ENCODE results near the gene FMNL2.

Gene FMNL2

DNA sequence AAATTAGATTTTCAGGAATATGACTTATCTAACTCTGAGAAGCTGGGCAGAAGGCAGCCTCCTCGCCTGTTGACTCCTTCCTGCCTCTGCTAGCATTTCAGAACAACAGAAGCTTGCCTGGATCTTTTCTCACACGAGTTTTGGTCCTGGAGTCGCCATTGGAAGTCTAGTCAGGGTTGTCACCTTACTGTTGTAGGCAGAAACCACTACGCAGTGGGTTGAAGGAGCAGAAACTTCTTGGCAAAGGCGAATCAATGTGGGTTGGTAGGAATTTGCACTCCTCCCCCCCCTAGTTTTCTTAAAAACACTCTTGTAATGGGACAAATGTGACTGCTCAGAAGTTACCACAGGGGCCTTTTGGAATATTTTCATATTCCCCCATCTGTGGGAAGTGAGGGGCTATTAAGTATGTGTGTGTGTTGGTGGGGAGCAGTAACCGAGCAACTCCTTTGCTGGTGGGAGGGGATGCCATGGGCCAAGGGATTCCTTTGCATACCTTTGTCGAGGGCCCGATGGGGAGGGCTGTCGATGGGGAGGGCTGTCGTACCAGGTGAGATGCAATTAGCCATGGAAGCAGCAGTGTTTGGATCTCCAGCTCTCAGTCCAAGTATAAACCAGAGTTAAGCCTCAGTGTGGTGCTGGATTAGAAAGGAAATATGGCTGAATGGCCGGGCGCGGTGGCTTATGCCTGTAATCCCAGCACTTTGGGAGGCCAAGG, 117.4 kb downstream of the FMNL2 start:
- Histone ChIP-seq H3K9me3 (no peaks in the 10 kb centered on the region), H3K4me3 (ENCODE audit: low read depth in 1 of 2, low read length in 1 of 2) (no peak overlapping the region), H3K27me3 (no peaks in the 10 kb centered on the region), H3K27ac (no peak overlapping the region), H3K4me1 (ENCODE audit: control insufficient read depth in 1 of 2, insufficient read depth in 1 of 2, low read depth in 1 of 2, low read length in 1 of 2) (no peaks in the 10 kb centered on the region), H3K36me3 (no peaks in the 10 kb centered on the region)
- TF ChIP-seq, protein P1, sequence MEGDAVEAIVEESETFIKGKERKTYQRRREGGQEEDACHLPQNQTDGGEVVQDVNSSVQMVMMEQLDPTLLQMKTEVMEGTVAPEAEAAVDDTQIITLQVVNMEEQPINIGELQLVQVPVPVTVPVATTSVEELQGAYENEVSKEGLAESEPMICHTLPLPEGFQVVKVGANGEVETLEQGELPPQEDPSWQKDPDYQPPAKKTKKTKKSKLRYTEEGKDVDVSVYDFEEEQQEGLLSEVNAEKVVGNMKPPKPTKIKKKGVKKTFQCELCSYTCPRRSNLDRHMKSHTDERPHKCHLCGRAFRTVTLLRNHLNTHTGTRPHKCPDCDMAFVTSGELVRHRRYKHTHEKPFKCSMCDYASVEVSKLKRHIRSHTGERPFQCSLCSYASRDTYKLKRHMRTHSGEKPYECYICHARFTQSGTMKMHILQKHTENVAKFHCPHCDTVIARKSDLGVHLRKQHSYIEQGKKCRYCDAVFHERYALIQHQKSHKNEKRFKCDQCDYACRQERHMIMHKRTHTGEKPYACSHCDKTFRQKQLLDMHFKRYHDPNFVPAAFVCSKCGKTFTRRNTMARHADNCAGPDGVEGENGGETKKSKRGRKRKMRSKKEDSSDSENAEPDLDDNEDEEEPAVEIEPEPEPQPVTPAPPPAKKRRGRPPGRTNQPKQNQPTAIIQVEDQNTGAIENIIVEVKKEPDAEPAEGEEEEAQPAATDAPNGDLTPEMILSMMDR (IDR thresholded peaks at IDR 0.05): no peak

DNA sequence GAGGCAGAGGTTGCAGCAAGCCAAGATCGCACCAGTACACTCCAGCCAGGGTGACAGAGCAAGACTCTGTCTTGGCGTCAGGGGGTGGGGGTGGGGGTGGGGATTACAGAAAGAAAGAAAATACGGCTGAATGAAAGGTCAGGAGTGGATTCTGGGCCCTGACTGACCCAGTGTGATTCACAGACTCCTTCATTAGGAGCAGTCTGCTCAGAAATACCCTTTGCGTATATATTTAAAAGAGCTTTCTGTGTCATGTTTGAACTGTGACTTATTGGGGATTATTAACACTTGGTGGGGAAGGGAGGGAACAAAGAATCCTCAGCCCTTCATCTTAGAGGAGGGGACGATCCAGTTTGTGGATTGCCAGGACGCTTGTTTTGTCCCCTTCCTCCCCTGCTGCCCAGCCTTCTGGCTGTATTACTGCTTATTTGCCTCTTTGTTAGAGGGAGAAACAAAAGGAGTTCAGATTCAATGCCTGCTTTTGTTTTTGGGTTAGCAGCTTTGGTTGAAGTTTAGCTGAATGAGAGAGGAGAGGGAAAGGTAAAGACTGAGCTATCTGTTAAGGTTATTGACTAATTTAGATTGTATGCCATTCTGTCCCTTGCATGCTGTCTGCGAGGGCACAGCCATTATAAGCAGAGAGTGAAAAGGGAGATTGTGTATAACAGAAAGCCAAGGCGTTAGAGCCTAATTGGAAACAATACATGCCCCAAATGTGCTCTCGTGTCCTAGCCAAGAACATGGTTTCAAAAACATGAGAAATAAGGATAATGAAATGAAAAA, 118.3 kb downstream of the FMNL2 start:
- Histone ChIP-seq H3K9me3 (no peaks in the 10 kb centered on the region), H3K27ac (no peak overlapping the region), H3K4me1 (ENCODE audit: control insufficient read depth in 1 of 2, insufficient read depth in 1 of 2, low read depth in 1 of 2, low read length in 1 of 2) (no peaks in the 10 kb centered on the region), H3K36me3 (no peaks in the 10 kb centered on the region), H3K27me3 (no peaks in the 10 kb centered on the region), H3K4me3 (ENCODE audit: low read depth in 1 of 2, low read length in 1 of 2) (no peak overlapping the region)
- TF ChIP-seq, protein P1 (IDR thresholded peaks at IDR 0.05): no peak

DNA sequence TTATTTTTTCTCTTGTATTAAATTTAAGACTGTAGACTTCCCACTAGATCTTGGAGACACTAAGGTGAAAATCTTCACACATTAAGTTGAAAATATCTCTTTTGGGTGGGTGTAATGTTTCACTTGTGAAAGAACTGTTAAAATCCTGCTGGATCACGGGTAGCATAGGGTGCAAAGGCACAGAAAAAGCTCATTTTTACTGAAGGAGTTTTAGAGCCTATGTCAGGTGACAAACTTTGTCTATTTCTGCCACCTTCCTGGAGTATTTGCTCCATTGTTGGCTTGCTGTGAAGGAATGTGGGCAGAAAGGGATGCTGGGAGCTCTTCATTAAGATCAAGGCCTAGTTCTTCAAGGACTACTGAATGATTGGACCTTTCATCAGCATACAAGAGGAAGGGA, 119.4 kb downstream of the FMNL2 start:
- TF ChIP-seq, protein P1 (IDR thresholded peaks at IDR 0.05): no peak
- H3K36me3 ChIP-seq: no peaks in the 10 kb centered on the region
- H3K27me3 ChIP-seq: no peaks in the 10 kb centered on the region
- no peak overlapping the region for H3K4me3 ChIP-seq (ENCODE audit: low read depth in 1 of 2, low read length in 1 of 2)
- H3K27ac ChIP-seq: no peak overlapping the region
- H3K4me1 ChIP-seq (ENCODE audit: control insufficient read depth in 1 of 2, insufficient read depth in 1 of 2, low read depth in 1 of 2, low read length in 1 of 2): no peaks in the 10 kb centered on the region
- H3K9me3 ChIP-seq: no peaks in the 10 kb centered on the region

DNA sequence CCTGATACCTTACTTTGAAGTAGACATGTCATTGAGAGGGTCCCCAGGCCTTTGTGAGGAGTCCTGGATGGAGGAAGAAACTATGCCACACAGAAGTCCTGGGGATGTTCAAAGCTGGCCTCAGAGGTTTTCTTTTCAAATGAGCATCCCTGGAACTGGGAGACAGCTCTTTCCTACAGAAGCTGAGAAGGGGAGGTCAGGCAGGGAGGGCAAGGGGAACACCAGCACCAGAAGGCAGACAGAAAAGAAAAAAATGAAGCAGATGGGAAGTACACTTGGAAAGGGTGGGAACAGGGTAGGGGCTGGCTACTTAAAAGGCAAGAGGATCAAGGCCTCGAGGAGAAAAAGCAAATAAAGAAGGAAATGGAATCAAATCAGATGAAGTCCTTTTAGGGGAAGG, 120.0 kb downstream of the FMNL2 start:
- H3K27ac ChIP-seq: no peak overlapping the region
- no peak overlapping the region for H3K4me3 ChIP-seq (ENCODE audit: low read depth in 1 of 2, low read length in 1 of 2)
- no peaks in the 10 kb centered on the region for H3K4me1 ChIP-seq (ENCODE audit: control insufficient read depth in 1 of 2, insufficient read depth in 1 of 2, low read depth in 1 of 2, low read length in 1 of 2)
- H3K36me3 ChIP-seq: no peaks in the 10 kb centered on the region
- no peaks in the 10 kb centered on the region for H3K9me3 ChIP-seq
- H3K27me3 ChIP-seq: no peaks in the 10 kb centered on the region
- TF ChIP-seq, protein P1 (IDR thresholded peaks at IDR 0.05): no peak

DNA sequence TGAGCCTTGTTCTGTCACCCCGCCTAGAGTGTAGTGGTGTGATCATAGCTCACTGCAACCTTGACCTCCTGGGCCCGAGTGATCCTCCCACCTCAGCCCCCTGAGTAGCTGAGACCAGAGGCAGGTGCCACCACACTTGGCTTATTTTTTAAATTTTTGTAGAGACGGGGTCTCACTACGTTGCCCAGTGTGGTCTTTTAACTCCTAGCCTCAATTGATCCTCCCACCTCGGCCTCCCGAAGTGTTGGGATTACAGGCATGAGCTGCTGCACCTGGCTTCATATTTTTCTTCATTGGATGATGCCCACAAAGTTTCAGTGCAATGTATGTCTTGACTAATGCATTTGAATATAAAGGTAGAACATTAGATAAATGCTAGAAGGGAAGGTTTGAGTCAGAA, 120.8 kb downstream of the FMNL2 start:
- Histone ChIP-seq H3K36me3 (no peaks in the 10 kb centered on the region), H3K27me3 (no peaks in the 10 kb centered on the region), H3K4me1 (ENCODE audit: control insufficient read depth in 1 of 2, insufficient read depth in 1 of 2, low read depth in 1 of 2, low read length in 1 of 2) (no peaks in the 10 kb centered on the region), H3K4me3 (ENCODE audit: low read depth in 1 of 2, low read length in 1 of 2) (no peak overlapping the region), H3K27ac (no peak overlapping the region), H3K9me3 (no peaks in the 10 kb centered on the region)
- TF ChIP-seq, protein P1 (IDR thresholded peaks at IDR 0.05): no peak

Measured in neutrophil (primary cell).